Cardiac septum (tissue), 1 donor: ENCODE results near the gene LENEP. TPM values are rescaled to one million over a fixed set of nuclear protein-coding genes. Genes with fewer than 3 reads are reported as not detected.
A peak's percentile ranks its signal among the peaks of the same experiment; 100 is the strongest.

Source experiments
- DNase-seq: peaks from one replicate; pipeline ENCODE4 v3.0.0-alpha.2; 2020; ENCODE audit warnings: low spot score
- intact Hi-C: fragments of 100-400 bp; cut with DNase I; formaldehyde crosslinking; loops from one replicate; pipeline ENCODE4 v1.14.0; 2022
- long read RNA-seq: library from polyadenylated mRNA; unstranded; transcript quantifications from one replicate; pipeline ENCODE4 v2.0.0, GENCODE V29; 2021
- total RNA-seq: library from RNA; stranded (reverse); fragmentation: NEBNext Ultra II Directional; extraction: Animal tissue kit (Norgen Biotek cat#: 25700); gene quantifications from one replicate; pipeline ENCODE4 v1.2.1, GENCODE V29; 2021
- donor health status: DM: no; HTN: no; CAD: no.

LENEP gene, protein sequence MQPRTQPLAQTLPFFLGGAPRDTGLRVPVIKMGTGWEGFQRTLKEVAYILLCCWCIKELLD
- total RNA-seq: not detected
- long read RNA-seq: 0 reads

DNA sequence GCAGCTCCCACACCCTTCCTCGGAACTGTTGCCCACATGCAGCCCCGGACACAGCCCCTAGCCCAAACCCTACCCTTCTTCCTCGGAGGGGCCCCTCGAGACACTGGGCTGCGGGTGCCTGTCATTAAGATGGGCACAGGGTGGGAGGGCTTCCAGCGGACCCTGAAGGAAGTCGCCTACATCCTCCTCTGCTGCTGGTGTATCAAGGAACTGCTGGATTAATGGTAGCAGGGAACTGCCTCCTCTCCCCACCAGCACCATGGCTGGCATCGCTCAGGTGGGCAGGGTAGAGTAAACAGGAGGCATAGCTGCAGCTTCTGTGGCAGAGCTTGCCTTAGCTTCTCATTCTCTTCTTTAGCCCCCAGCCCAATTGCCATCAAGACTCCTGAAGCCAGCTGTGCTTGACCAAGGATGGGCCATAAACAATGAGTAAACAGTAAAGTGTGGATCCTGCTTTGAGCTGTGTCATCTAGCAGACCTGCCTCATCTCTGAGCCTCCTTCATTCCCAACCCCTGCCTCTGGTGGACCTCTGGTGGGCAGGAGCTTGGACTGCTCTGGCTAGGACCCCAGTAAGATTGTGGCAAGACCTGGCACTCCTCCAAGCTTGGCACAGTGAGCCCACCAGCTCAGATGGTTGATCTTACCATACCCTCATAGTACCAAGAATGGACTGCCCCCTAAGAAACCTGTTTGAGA is at the start of gene LENEP:
TSS of gene LENEP (plus strand) at position 15 of the 697 bp plus-strand sequence. CDS start at position 37, 22 bp downstream.
- intact Hi-C loops: no loop called here
- no peak for DNase-seq

DNA sequence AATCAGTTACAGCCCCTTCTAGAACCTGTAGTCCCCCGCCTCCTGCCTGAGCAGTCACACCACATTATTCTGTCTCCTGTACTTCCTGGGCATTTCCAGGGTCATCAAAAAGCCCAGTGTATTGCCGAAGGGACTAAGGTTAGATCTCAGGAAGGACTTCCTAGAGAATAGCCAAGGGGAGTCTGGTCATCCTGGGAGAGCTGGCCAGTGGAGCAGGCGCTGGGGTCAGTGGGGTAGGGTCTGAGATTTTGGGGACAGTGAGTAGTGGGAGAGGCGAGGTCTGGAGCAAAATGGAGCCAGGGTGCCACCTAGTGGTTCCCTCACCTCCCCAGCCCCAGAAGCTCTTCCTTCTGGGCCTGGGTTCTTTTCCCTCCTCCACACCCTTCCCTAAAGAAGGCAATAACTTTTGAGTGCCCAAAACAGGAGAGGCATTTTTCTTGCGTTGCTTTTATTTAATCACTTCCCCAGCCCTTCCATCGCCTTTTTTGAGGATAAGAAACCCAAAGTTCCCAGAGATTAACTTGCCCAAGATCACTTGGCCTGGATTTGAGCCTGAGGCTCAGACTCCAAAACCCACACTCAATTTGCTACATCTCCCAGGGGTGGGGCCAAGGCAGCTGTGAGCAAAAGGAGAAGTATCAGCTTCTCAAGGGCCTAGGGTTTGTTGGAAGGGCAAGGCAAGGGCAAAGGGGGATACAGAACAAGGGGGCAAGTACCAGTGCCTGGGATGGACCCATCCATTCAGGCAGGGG is 49.6 kb upstream of the LENEP start:
- no peak for DNase-seq
- intact Hi-C loops: loop anchor here (2.0 kb wide), 1 partner anchor 67 kb away; no protein-coding TSS in a partner anchor

DNA sequence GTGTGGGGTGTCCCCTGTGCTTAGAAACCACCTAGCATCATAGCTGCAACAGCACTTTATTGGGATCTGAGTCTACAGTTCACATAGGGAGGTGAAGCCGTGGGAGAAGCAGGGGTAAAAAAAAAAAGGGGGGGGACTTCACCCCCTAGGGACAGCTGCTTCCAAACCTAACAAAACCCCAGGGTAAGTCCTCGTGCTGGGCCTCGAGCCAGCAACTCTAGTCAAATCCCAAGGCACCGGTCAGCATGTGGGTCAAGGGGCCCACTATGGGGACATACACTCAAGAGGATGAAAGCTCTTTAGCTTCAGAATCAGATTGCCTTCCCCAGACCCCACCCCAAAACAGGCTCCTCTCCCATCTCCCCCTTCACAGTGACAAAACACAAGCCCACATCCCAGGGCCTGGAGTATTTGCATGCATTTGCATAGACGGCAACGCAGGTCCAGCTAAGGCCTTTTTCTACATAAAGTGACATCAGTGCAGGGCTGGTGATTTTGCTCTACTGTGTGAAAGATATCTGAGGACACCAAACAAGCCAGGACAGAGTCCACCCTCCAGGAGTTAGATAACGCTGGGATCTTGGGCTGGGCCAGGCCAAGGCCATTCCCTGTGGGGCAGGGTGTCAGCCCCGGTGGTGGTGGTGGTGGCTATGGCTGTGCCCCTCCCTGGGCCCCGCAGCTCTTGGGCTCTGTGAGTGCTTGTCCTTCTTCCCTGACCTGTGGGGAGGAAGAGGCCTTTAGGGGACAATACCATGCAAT is 48.8 kb upstream of the LENEP start:
- no peak for DNase-seq
- intact Hi-C loops: loop anchor here (2.0 kb wide), 1 partner anchor 68 kb away; no protein-coding TSS in a partner anchor

DNA sequence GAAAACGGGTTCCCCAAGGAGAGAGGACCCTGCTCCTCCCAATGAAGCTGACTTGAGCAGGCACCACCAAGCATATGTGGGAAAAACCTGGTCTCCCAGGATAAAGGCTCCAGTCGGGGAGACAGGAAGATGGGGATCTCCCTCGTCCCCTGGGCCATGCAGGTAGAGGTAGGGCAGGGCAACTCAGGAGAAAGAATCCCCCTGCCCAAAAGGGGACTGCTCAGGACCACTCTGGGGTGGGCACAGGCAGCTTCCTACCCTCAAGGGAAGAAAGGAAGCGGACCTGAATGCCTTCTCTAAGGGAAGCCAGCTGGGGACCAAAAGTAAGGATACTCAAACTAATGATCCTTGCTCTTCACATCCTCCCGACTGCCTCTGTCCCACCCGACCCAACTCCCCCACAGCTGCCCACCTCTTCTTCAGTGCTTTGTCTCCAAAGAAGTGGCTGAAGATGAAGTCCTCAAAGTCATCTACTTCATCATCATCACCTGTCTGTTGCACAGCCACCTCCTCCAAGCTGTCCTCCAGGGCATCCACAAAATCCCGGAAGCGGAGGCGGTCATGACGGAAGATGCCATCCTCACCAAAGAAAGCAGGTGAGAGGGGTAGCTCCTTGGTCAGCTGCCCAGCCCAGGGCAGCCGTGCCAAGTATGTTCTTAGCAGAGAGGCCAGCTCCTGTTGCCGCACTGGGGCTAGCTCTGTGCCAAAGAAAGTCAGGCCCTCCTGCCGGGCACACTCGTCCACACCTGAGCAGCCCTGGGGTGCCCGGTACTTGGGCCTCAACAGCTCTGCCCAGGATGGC is 48.0 kb upstream of the LENEP start:
- intact Hi-C loops: loop anchor here (2.0 kb wide), 1 partner anchor 69 kb away; no protein-coding TSS in a partner anchor
- no peak for DNase-seq

DNA sequence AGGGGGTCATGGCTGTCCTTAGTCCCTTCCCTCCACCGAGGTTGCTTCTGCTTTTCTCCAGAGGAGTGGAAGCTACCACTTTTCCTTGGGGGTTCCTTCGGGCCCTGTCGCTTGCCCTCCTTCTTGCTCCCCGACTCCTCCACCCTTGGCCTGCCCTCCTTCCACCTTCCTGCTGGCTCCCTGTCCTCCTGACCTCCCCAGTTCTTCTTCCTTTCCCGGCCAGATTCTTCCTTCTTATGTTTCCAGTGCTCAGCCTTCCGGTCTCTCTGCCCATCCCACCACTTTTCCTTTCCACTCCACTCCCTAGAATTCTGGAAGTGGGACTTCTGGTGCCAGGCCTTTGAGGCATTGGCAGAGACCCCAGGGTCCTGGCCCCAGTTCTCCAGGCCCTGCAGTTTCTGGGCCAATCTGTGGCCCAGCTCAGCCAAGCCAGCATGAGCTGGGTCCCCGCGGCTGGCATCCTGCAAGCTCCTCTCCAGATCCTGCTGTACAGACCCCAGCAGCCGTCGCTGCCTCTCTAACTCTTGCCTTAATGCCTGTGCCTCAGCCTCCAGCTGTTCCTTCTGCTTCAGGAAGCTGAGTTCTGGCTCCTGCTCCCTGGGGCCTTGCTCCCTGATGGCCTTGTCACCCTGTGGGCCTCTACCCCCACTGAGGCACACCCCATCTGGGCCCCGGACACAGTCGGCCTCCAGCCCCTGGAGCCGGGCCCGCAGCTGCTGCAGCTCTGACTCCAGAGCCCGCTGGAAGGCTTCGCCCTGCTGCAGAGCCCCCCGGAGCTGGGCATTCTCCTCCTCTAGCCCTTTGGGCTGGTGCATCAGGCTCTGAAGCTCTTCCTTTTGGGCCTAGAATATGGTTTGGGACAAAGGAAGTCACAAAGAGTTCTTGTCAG is 47.2 kb upstream of the LENEP start:
- intact Hi-C loops: loop anchor here (2.0 kb wide), 1 partner anchor 69 kb away; no protein-coding TSS in a partner anchor
- DNase-seq: no peak

DNA sequence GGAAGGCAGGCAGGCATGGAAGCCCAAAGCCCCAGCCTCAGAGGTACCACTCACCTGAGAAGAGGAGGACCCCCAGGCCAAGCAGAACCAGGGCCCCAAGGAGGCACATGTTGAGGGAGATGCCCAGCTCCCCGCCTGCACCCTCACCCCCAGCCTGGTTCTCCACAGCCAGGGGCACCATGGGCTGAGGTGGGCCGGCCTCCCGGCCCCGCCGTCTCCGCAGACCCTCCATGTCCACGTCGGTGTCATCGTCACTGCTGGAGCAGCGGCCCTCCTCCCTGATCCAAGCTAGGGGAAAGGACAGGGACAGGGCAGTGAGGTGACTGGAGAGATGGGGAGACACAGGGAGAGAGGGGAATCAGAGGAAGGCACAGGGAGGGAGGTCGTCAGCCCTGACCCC is 45.3 kb upstream of the LENEP start:
- DNase-seq: no peak
- intact Hi-C loops: no loop called here

DNA sequence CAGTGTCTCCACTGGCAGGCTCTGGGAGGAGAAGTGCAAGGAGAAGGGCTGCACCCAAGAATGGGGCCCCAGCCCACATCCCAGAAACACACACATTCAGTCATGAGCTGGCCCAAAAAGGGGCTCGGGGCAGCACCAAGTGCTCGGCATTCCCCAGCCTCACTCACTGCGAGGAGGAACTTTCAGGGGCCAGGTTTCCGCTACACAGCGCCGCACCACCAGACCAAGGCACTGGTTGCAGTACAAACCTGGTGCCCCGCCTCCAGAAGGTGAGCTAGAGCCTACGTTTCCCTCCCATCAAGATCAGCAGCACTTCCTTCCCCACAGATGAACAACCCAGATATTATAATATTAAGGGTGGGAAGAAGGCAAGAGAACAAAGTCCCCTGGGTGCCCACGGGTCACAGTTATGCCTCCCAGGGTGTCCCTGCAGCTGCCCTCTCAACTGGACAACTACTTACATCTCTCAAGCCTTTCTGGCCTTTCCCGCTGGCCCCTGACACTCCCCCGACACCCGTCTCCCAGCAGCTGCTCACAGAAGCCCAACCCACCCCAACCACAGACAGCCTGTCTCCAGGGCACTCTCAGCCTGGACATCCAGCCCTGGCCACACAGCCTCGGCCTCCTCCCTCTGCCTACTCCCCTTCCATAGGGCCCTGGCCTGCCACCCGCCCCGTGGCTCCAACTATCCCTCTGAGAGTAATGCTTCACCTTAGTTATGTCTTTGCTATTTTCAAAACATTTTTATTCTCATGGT is 41.3 kb upstream of the LENEP start:
- DNase-seq: no peak
- intact Hi-C loops: no loop called here

DNA sequence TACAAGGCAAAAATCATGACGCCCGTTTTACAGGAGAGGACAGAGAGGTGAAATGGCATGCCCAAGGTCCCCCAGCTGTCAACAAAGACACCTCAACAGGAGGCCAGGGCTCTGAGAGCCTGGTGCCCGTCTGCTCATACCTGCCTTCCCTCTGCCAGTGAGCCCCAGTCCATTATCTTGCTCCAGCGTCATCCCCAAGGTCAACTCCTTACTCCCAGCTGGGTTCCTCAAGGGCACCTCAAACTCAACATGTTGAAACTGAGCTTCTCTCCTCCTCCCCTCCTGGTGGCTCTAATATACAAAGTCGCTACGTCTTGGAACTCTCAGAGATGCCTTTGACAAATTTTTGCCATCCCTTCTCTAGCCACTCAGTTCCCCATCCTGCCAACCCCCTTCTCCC is 40.7 kb upstream of the LENEP start:
- intact Hi-C loops: no loop called here

DNA sequence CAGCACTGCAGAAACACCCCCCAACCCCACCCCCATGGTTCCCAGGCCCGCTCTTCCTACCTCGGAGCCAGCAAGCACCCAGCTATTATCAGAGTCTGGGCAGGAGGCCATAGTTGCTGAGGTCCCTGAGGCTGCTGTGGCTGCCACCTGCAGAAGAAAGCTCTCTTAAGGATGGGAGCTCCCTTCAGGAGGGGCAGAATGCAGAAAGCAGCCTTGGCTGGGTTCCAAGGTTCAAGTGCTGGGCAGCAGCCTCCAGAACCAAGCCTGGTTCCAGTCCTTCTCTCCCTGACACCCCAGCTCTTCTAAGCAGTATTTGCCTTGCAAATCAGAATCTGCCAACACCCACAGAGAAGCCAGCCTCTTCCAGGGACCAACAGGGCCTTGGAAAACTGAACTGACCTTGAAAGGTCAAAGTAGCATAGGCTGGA is 39.8 kb upstream of the LENEP start:
- no peak for DNase-seq
- intact Hi-C loops: no loop called here

More for the DNA sequence above, 40.7 kb upstream of the LENEP start:
- no peak for DNase-seq

DNA sequence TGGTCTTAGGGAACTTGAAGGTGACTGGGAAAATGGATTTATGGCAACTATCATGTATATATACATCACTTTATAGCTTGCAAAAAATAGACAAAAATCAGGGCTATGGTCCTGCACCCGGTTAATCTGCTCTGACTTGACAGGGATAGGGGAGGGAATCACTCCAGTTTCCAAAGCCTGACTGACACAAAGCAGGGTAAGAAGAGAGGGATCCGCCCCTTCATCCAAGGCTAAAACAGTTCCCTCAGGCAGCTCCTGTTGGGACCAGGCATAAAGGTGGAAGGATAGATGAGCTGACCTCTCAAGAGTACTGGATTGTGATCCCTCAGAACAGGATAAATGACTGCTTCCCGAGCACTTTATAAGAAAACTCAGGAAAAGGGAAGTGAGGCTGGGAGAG is 38.8 kb upstream of the LENEP start:
- DNase-seq: no peak
- intact Hi-C loops: no loop called here

DNA sequence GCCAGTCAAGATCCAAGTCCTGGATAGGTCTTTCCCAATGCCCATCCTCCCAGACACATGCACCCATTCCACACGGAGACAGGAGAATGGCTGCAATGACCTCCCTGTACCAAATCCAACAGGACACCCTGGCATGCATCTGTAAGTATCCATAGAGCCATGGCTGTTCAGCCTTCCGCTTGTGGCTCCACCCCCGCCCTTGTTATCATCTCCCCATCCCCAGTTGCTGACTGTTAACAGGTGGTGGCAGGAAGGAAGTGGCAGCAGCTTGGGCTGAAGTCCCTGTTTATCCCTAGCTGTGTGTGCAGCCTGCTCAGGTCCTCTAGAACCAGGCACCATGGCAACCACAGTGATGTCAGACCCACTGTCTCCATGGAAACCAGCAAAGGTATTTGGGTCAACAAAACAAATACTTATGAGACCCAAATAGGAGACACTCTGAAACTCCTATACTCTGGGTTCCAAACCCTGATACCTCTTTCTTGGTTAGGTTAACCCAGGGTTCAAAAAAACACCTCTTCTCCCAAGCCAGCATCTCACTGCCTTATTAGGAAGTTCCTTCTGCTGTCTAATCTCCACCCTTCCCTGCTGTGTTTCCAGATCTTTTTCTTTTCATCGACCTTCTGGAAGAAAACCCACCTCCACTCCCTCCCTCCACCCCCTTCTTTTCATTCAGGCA is 38.2 kb upstream of the LENEP start:
- intact Hi-C loops: no loop called here
- DNase-seq: no peak

DNA sequence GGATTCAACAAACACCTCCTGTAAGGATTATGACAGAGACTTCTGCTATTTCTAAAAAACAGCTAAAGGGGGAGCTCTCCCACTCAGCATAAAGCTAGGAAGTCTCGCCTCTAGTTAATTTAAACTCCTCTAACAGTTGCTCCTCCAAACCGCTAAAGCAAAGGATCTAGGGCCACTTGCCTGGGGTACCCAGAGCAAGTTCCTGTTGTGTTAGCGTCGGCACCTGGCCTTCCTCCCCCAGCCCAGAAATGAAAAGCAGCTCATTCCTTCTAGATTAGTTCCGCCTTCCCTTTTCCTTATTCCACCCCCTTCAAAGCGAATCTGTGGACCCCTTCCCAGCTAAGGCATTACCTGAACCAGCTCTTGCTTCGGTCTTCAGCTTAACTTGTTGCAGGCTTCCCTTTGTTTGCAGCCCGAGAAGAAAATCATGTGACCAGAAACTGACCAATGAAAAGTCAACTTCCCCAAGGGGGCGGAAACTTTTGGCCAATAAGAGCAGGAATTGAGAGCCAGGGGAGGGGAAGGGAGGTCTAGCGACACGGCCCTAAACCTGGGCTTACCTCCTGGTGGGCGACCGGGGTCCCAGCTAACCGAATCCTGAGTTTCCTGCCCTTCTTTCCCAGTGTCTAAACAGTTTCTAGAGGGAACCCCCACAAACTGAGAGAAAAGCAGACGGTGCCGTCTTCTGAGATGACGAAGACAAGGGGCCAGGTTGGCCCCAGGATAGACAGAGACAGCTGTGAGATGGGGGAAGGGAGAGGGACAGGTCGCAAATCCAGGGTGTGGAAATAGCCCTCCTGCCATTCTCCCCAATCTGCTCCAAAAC is 37.5 kb upstream of the LENEP start, which contains the start of gene PBXIP1:
TSS of gene PBXIP1 (minus strand) at position 382 of the 826 bp plus-strand sequence. CDS start 2,378 bp downstream, outside the sequence.
- DNase-seq: peak; percentile 90
- intact Hi-C loops: no loop called here

DNA sequence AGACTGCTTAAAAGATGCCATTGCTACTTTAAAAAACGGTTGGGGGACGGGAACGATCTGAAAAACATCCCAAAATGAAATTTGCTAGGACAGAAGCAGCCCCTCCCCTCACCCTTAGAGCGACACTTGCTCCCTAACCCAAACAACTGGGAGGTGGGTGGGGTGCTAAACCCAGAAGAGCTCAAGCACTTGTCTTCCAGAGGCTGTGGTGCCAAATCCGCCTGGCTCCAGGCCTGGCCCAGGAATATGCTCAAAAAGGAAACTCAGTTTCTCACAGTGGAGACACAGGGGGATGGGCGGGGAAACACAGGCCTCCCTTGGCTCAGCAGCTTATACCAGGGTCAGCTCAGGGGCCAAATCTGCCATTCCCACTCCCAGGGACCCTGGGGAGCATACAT is 36.8 kb upstream of the LENEP start:
- no peak for DNase-seq
- intact Hi-C loops: no loop called here

DNA sequence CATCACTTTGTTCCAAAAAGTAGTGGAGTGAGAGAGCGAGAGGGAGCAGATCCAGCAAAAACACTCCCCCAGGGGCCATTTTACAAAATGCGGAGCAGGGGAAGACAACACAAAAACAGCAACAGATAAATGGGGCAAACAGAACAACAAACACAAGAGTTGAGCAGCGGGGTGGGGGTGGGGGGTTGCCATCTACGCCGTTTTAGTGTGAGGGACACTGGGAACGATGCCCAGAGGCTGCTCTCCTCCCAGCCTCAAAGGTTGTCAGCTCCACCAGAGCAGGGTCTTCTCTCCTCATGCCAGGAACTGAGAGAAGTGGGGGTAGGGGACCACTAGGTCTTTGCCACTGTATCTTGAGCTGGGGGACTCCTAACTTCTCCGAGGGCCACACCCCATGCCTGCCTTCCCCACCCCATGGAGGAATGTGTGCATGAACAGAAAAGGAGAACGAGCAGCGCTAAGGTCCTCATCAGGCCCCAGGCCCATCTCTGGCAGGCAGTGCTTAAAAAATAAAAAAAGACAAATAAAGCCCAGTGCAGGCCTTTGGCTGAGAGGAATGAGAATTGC is 36.2 kb upstream of the LENEP start:
- intact Hi-C loops: no loop called here
- DNase-seq: no peak

DNA sequence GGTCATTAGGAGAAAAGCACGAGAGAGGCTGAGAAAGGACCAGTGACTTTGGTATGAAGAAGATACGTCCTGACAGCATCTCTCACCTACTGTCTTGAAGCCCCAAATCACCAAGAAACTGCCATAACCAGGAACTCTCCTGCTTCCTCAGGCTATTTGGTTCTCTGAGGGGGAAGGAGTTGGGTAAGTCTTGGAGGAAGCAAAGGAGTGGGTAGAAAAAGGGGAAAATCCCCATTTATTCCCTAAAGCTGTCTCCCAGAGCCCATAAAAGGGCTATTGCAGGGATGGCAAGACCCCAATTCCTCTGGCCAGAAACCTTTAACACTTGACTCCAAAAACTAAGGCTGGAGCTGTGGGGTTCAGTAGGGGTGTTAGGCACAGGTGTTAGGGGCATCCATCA is 35.4 kb upstream of the LENEP start:
- intact Hi-C loops: no loop called here

More for the DNA sequence above, 35.4 kb upstream of the LENEP start:
- DNase-seq: no peak
